Loucy (cell line): ENCODE results near the gene TENT4B.

Experiments
- H2AFZ ChIP-seq: fragments of 200-600 bp; sonication (generic); 2 replicates; pipeline ENCODE4 v1.6.0; 2016; ENCODE audit warnings: antibody characterized with exemption, mild to moderate bottlenecking, low read length, moderate library complexity
- H3F3A ChIP-seq: fragments of 200-600 bp; 2 replicates; pipeline ENCODE4 v1.6.0; 2016; ENCODE audit warnings: antibody characterized with exemption, low read depth, mild to moderate bottlenecking
- H3K27me3 ChIP-seq: fragments of 200-600 bp; sonication (generic); 2 replicates; pipeline ENCODE4 v1.6.1; 2014; ENCODE audit warnings: low read length, mild to moderate bottlenecking; ENCODE audit not compliant: insufficient read depth, poor library complexity, severe bottlenecking
- H3K36me3 ChIP-seq: fragments of 200-600 bp; sonication (generic); 2 replicates; pipeline ENCODE4 v1.6.1; 2016; ENCODE audit warnings: low read length; ENCODE audit not compliant: insufficient read depth
- H3K4me1 ChIP-seq: fragments of 200-600 bp; sonication (generic); 2 replicates; pipeline ENCODE4 v1.5.1; 2014; ENCODE audit warnings: low read length, mild to moderate bottlenecking; ENCODE audit not compliant: insufficient read depth, poor library complexity, severe bottlenecking
- H3K4me2 ChIP-seq: fragments of 200-600 bp; sonication (generic); 2 replicates; pipeline ENCODE4 v1.6.0; 2014; ENCODE audit warnings: antibody characterized with exemption, low read length, low read depth, mild to moderate bottlenecking; ENCODE audit not compliant: poor library complexity, severe bottlenecking
- H3K4me3 ChIP-seq: fragments of 200-600 bp; sonication (generic); 2 replicates; pipeline ENCODE4 v1.5.1; 2014; ENCODE audit warnings: low read length, mild to moderate bottlenecking, mixed read lengths; ENCODE audit not compliant: poor library complexity, severe bottlenecking
- H3K79me2 ChIP-seq: fragments of 200-600 bp; sonication (generic); 2 replicates; pipeline ENCODE4 v1.6.1; 2014; ENCODE audit warnings: low read length; ENCODE audit not compliant: insufficient read depth
- H3K9ac ChIP-seq: fragments of 200-600 bp; sonication (generic); 2 replicates; pipeline ENCODE4 v1.6.0; 2014; ENCODE audit warnings: mild to moderate bottlenecking, low read depth, low read length, moderate library complexity; ENCODE audit not compliant: poor library complexity, severe bottlenecking
- H3K9me2 ChIP-seq: fragments of 200-600 bp; sonication (generic); replicated peaks from 2 replicates; pipeline ENCODE4 v1.6.1; 2016; ENCODE audit warnings: low read depth, low read length, mixed read lengths
- H3K9me3 ChIP-seq: fragments of 200-600 bp; sonication (generic); 2 replicates; pipeline ENCODE4 v1.6.1; 2014; ENCODE audit warnings: mild to moderate bottlenecking, antibody characterized with exemption, low read length, low read depth; ENCODE audit not compliant: insufficient read depth
- H4K20me1 ChIP-seq: fragments of 200-600 bp; sonication (generic); 2 replicates; pipeline ENCODE4 v1.6.0; 2014; ENCODE audit warnings: antibody characterized with exemption, low read length, mild to moderate bottlenecking; ENCODE audit not compliant: insufficient read depth, poor library complexity, severe bottlenecking
- EZH2phosphoT487 ChIP-seq: fragments of 200-600 bp; IDR thresholded peaks from 2 replicates; pipeline ENCODE4 v1.6.1; 2018; ENCODE audit warnings: antibody characterized with exemption, mild to moderate bottlenecking, moderate library complexity, borderline replicate concordance
- TF ChIP-seq, protein P1 (sequence below): fragments of 200-600 bp; sonication (generic); conservative IDR thresholded peaks from 2 replicates; pipeline ENCODE4 v1.5.1; 2014; ENCODE audit warnings: mild to moderate bottlenecking, antibody characterized with exemption, low read length

Gene TENT4B

DNA sequence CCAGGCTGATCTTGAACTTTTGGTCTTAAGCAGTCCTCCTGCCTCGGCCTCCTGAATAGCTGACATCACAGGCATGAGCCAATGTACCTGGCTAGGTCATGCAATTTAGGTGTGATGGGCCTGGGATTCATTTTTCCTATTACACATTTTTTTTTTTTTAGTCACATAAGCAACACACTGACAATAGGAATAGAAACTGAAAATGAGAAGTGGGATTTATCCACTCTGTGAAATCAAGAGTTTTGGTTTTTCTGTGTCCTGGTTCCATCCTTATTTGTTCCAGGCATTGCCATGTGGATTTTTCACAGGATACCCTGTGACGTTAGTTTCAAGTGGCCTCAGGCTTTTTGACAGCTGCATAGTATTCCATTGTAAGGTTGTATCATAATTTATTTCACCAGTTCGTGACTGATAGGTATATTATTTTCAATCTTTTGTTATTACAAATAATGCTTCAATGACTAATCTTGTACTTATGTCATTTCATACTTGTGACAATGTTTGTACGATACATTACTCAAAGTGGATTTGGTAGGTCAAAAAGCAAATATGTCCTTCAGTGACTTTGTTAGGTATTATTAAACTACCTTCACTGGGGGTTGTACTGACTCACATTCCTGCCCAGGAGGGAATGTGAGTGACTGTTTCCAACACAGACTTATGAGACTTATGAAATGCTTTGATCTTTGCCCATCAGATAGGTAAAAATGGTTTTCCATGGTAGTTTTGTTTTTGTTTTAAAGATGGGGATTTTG, 123.9 kb downstream of the TENT4B start:
- no peak overlapping the region for H3K4me3 ChIP-seq

DNA sequence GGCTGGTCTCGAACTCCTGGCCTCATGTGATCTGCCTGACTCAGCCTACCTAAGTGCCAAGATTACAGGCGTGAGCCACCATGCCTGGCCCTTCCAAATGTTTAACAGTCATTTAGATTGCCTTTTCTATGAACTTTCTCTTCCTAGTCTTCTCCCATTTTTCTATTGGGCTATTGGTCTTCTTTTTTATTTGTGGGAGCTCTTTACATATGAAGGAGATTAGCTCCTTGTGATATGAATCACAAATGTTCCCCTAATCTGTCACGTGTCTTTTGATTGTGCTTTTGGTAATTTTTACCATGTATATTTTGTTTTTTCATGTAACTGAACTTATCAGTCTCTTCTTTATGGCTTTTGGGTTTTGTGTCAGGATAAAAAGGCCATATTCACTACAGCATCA, 125.1 kb downstream of the TENT4B start:
- Histone ChIP-seq H3K9me3 (no peaks in the 10 kb centered on the region), H3K4me1 (peaks cover 87% of the 10 kb centered on the region), H3K9ac (no peak overlapping the region), H3F3A (no peaks in the 10 kb centered on the region; the same call in 1 of the 2 replicates), H2AFZ (no peak overlapping the region), H3K36me3 (no peaks in the 10 kb centered on the region), H3K4me3 (no peak overlapping the region), H3K79me2 (peaks cover 93% of the 10 kb centered on the region), H3K4me2 (peak overlapping the region; percentile 49), H3K9me2 (no peaks in the 10 kb centered on the region), H3K27me3 (no peaks in the 10 kb centered on the region), H4K20me1 (peaks cover 4% of the 10 kb centered on the region)
- TF ChIP-seq, protein P1, sequence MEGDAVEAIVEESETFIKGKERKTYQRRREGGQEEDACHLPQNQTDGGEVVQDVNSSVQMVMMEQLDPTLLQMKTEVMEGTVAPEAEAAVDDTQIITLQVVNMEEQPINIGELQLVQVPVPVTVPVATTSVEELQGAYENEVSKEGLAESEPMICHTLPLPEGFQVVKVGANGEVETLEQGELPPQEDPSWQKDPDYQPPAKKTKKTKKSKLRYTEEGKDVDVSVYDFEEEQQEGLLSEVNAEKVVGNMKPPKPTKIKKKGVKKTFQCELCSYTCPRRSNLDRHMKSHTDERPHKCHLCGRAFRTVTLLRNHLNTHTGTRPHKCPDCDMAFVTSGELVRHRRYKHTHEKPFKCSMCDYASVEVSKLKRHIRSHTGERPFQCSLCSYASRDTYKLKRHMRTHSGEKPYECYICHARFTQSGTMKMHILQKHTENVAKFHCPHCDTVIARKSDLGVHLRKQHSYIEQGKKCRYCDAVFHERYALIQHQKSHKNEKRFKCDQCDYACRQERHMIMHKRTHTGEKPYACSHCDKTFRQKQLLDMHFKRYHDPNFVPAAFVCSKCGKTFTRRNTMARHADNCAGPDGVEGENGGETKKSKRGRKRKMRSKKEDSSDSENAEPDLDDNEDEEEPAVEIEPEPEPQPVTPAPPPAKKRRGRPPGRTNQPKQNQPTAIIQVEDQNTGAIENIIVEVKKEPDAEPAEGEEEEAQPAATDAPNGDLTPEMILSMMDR = no peak
- no peak for TF ChIP-seq EZH2phosphoT487

More for the DNA sequence above, 123.9 kb downstream of the TENT4B start:
- peaks cover 88% of the 10 kb centered on the region for H3K4me1 ChIP-seq
- H2AFZ ChIP-seq = no peak overlapping the region
- H3K36me3 ChIP-seq = no peaks in the 10 kb centered on the region
- H3F3A ChIP-seq = no peaks in the 10 kb centered on the region; the same call in 1 of the 2 replicates
- H3K79me2 ChIP-seq = peaks cover 94% of the 10 kb centered on the region
- TF ChIP-seq, protein P1 = no peak
- TF ChIP-seq EZH2phosphoT487 = no peak
- no peaks in the 10 kb centered on the region for H3K27me3 ChIP-seq
- no peaks in the 10 kb centered on the region for H3K9me3 ChIP-seq
- peak overlapping the region; percentile 49 for H3K4me2 ChIP-seq
- no peaks in the 10 kb centered on the region for H3K9me2 ChIP-seq
- H4K20me1 ChIP-seq = peaks cover 4% of the 10 kb centered on the region
- H3K9ac ChIP-seq = no peak overlapping the region

DNA sequence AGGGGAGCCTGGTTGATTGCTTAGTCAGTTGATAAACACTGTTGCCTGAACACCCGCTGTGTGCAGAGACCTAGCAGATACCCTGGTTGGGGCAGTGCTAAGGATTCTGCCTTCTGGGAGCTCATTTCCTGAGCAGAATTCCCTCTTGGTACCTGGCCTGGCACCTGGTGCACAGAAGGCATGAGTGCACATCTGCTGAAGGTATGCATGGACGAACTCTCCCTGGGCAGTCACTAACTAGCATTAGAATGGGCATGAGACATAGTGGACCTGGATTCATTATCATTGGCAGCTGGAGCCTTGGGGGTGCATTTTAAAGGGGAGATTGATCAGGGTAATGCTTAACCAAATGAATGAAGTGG, 126.4 kb downstream of the TENT4B start:
- Histone ChIP-seq H3K4me3 (no peak overlapping the region), H3K4me2 (peak overlapping the region; percentile 52), H3K9me2 (no peaks in the 10 kb centered on the region), H3K27me3 (no peaks in the 10 kb centered on the region), H3K36me3 (no peaks in the 10 kb centered on the region), H3F3A (no peaks in the 10 kb centered on the region; the same call in 1 of the 2 replicates), H3K9ac (peak overlapping the region; percentile 14), H4K20me1 (peaks cover 4% of the 10 kb centered on the region), H2AFZ (no peak overlapping the region), H3K4me1 (peaks cover 89% of the 10 kb centered on the region), H3K79me2 (peaks cover 94% of the 10 kb centered on the region), H3K9me3 (no peaks in the 10 kb centered on the region)
- no peak for TF ChIP-seq EZH2phosphoT487
